SKM-1 (cell line): Measurements from ENCODE around the gene TXNL4A.
"Not testable (repeated sequence)": the region's sequence is repeated elsewhere in the genome, so short reads cannot be mapped to it uniquely, and the experiment has no call there.

Experiments
- DNase-seq: peaks from one replicate; lab custom pipeline; 2025; ENCODE audit not compliant: unreplicated experiment; lab: John Stamatoyannopoulos, UW

TXNL4A gene

GRCh38 chr18:79988451-79989194 is at the start of gene TXNL4A:
TSS of gene TXNL4A (minus strand) at chr18:79988563. CDS start at chr18:79988392, 171 bp downstream.
- DNase-seq = peak; percentile 72

GRCh38 chr18:80037300-80037699 is 48.9 kb upstream of the TXNL4A start:
- no peak for DNase-seq

DNA sequence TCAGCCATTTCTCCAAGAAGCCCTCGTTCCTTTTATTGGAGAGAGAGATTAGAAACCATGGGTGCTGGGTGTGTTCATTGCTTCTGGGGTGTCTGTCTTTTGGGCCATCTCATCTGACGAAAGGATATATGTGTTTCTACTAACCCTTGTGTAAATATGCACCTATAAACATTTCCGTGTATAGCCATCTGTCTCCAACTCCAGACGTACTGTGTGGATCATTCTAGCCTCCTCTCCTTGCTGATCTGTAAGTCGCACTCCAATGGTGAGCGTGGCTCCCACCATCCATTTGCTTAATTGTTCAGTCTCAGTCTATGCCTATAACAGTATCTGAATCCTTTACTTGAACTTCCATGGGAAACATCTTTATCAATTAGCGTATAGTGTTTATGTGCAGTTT is 47.6 kb upstream of the TXNL4A start:
- DNase-seq = no peak

GRCh38 chr18:80034852-80035406 is 46.6 kb upstream of the TXNL4A start:
- no peak for DNase-seq

- DNase-seq = peak; percentile 97
Observed at GRCh38 chr18:80034068-80034851, 45.9 kb upstream of the TXNL4A start, which contains the start of gene RBFA. TSS of gene RBFA (plus strand) at chr18:80034434. CDS start at chr18:80034496, 62 bp downstream.

DNA sequence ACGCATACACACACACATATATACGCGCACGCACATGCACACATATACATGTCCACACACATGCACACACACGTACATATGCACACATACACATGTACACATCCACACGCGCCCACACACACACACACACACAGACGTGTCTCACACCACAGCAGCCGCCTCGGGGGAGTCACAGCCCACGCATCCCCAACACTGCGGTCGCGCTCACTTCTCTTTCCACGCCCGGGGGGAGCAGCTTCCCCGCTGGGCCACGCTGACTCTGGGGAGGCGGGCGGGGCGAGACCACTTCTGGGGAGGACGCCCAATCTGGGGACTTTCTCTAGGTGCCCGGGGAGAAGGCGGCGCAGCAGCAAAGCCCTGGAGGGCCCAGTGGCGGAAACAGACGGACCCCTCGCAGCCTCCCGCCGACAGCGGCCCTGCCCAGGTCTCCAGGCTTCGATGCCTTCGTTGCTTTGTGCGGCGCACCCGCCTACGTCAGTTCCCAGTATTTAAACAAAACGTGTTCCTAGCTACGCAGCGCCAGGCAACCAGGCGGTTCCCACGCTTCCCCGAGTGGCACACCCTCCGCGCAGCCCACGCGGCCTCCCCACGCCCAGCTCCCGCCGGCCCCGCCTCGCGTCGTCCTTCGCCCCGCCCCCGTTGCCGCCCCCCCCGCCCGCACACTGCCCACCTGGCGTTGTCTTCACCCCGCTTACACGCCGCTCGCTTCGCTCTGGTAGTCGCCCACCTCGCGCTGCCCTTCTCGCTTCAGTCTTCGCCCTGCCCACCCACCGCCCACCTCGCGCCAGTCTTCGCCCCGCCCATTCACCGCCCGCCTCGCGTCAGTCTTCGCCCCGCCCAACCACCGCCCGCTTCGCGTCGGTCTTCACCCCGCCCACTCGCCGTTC is 45.1 kb upstream of the TXNL4A start:
- DNase-seq = peak; percentile 92

GRCh38 chr18:80029690-80030089 is 41.3 kb upstream of the TXNL4A start:
- no peak for DNase-seq

DNA sequence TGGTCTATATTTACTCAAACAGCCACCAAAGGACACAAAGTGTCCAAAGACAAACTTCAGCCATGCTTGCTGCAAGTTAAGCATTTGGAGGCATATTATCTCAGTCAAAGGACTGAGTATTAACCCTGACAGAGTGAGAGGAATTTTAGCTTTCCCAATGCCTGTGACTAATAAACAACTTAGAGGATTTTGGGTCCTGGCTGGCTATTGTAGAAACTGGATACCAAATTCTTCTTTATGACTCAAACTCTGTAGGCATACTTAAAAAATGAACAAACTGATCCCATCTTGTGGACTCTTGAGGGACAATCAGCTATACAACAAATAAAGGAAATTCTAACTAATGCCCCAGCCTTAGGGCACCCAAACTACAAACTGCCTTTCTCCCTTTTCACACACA is 39.4 kb upstream of the TXNL4A start:
- not testable (repeated sequence) for DNase-seq

DNA sequence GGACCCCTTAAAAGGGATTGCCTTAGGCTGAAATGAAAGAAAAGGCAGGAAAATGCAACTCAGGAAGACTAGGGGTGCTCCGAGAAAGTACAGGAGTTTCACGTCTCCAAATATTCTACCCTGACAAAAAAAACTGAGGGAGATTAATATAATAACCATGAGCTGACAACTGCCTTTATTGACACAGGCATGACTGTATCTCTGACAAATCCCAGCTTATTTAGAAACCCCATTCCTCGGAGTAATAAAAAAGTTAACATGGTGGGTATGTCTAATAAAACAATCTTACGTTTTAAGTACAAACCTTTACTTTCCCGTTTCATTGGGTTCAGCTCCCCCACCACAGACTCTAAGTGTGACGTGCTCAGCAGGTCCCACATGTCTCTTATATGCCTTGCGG is 38.0 kb upstream of the TXNL4A start:
- DNase-seq = no peak

- DNase-seq = peak; percentile 4
Observed at GRCh38 chr18:80023173-80023572, 34.8 kb upstream of the TXNL4A start.

DNA sequence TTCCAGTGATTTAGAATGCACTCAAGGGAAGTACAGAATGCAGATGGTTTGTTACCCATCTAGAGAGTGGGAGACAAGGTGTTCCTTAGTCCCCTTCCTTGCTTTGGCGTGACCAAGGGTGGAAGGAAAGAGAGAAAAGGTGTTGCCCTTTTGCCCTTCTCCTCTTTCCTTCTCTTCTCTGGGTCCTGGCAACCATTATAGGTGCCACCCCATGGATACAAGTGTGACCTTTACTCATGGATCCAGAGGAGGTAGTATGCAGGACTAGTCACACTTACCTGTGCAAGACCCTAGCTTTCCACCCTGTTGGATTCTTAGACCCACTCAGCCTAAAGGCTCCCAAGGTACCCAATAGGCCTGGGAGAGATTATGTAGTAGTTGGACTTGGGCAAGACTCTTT is 34.2 kb upstream of the TXNL4A start:
- no peak for DNase-seq

GRCh38 chr18:80012714-80013113 is 24.4 kb upstream of the TXNL4A start:
- DNase-seq = no peak

DNA sequence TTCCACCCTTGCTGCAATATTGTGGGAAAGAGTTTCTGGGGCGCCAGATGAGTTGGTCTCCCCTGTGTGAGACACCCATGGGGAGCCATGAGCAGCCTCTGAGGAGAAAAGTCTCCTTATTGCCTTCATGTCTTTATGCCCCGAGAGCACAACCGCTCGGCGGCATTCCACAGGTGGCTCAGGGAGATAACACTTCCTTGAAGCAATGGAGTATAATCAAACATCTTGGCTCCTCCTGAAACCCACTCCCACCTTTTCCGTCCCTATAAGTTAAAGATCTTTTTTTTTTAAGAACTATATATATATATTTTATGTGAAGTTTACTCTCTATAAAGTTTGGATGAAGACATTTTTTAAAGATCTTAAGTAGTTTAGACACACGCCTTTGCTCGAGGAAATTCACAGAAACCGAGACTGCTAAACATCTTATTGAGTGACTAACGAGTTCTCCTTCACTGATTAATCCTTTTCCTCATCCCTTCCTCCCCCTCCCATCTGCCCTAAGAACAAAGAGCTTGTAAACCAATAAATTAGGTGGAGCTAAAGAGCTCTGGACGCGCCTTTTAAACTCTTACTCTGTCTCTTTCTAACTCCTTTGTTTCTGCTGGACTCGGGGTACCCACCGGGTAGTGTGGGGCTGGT is 23.3 kb upstream of the TXNL4A start:
- DNase-seq = not testable (repeated sequence)

- DNase-seq = no peak
Observed at GRCh38 chr18:80010551-80010906, 22.2 kb upstream of the TXNL4A start.

- no peak for DNase-seq
Observed at GRCh38 chr18:80009661-80010550, 21.5 kb upstream of the TXNL4A start.

DNA sequence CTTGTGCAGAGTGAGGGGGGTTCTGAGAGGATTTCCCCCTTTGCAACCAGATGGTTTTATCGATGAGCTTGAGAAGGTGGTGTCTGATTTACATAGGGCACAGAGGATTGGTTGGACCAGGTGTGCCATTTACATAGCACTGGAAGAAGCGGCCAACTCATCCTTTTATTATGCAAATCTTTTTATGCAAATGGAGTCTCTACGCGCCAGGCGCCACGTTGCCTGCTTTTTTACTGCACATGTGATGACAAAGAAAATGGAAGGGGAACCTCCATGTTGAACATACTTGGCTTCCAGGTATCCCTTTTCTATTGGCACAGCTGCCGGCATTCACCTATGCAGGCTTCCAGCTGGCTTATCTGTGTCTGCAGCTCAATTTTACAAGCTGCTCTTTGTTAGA is 18.4 kb upstream of the TXNL4A start:
- no peak for DNase-seq

- no peak for DNase-seq
Observed at GRCh38 chr18:80004600-80005342, 16.4 kb upstream of the TXNL4A start.

DNA sequence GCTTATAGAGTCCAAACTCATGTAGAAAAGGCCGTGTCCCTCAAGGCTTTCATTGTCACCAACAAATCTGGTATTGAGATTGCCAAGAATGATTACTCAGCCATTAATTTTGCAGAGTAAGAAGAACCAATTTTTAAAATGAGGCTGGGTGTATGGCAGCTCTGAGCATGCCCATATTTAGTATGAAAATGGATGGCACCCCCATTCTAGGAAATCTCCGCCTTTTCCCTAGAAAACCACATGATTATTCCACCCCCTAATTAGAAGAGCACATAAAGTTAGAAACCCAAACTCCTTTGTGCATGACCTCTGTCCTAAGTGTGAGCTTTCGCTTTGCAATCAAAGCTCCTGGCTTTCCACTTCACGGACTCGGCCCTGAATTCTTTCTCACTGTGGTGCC is 14.1 kb upstream of the TXNL4A start:
- DNase-seq = no peak

DNA sequence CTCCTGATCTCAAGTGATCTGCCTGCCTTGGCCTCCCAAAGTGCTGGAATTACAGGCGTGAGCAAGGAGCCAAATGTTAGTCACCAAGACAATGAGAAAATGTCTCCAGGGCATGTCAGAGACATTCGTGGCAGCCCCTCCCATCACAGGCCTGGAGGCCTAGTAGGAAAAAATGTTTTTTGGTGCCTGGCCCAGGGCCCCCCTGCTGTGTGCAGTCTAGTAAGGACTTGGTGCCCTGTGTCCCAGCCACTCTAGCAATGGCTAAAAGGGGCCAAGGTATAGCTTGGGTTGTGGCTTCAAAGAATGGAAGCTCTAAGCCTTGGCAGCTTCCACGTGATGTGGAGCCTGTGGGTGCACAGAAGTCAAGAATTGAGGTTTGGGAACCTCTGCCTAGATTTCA is 12.5 kb upstream of the TXNL4A start:
- DNase-seq = no peak
